Gastroesophageal sphincter (tissue), 4 donors: Measurements from ENCODE around the gene LIPT1. TPM values are rescaled to one million over a fixed set of nuclear protein-coding genes. Genes with fewer than 3 reads are reported as not detected.
A peak's percentile ranks its signal among the peaks of the same experiment; 100 is the strongest.

ENCODE experiments used
- ATAC-seq: fragments of 150-250 bp; one replicate; pipeline ENCODE4 v1.9.1; 2016; ENCODE audit warnings: mild to moderate bottlenecking, moderate library complexity
- H3K27ac ChIP-seq, 4 donors: fragments of 200-600 bp; sonication (generic) in 3 of 4; 1 replicate in 3 of 4; 2 replicates in 1 of 4; pipeline ENCODE4 v1.5.1; 2016 to 2019
- H3K27me3 ChIP-seq: fragments of 200-600 bp; sonication (generic); one replicate; pipeline ENCODE4 v1.5.1; 2019
- H3K36me3 ChIP-seq, 2 donors: fragments of 200-600 bp; sonication (generic); one replicate each; pipeline ENCODE4 v1.5.1; 2019; ENCODE audit warnings: control low read depth in 1 of 2
- H3K4me1 ChIP-seq, 3 donors: fragments of 200-600 bp; sonication (generic); 1 replicate in 2 of 3; 2 replicates in 1 of 3; pipeline ENCODE4 v1.5.1; 2016 to 2019; ENCODE audit warnings: control low read depth in 2 of 3
- H3K4me3 ChIP-seq, 2 donors: fragments of 200-600 bp; sonication (generic); one replicate each; pipeline ENCODE4 v1.5.1; 2019; ENCODE audit warnings: mild to moderate bottlenecking in 1 of 2, moderate library complexity in 1 of 2
- H3K9me3 ChIP-seq, 3 donors: fragments of 200-600 bp; sonication (generic); one replicate each; pipeline ENCODE4 v1.5.1; 2017 to 2019; ENCODE audit warnings: control low read depth in 2 of 3
- EP300 ChIP-seq: sonication (generic); formaldehyde crosslinking; IDR thresholded peaks from one replicate; pipeline ENCODE4 v1.6.1; 2017; ENCODE audit warnings: antibody characterized with exemption, mild to moderate bottlenecking
- POLR2A ChIP-seq, 2 donors: fragments of 450-650 bp; IDR thresholded peaks; one replicate each; pipeline ENCODE4 v1.6.1; 2017; ENCODE audit warnings: antibody characterized with exemption in 2 of 2, mild to moderate bottlenecking in 2 of 2, moderate library complexity in 1 of 2
- POLR2AphosphoS5 ChIP-seq: sonication (generic); formaldehyde crosslinking; IDR thresholded peaks from one replicate; pipeline ENCODE4 v1.6.1; 2017; ENCODE audit warnings: antibody characterized with exemption
- WGBS, 2 donors: methylation state at CpG; one replicate each; pipeline ENCODE4 v1.1.5; 2018; ENCODE audit warnings: low coverage in 1 of 2; 5-methylcytosine and 5-hydroxymethylcytosine counted together
- total RNA-seq, 4 donors: library from RNA; depleted of rRNA; stranded (reverse); fragments of >200 nt; gene quantifications; one replicate each; pipeline ENCODE4 v1.1.0, GENCODE V29; 2016
- TF ChIP-seq, protein P1 (sequence below), 4 experiments: fragments of 200-600 bp in 2 of 4; fragments of 450-650 bp in 2 of 4; sonication (generic) in 1 of 4; IDR thresholded peaks; one replicate each; pipeline ENCODE4 v1.5.1; 2017 to 2019; ENCODE audit warnings: antibody characterized with exemption in 4 of 4, mild to moderate bottlenecking in 2 of 4, moderate library complexity in 2 of 4

LIPT1 gene
- total RNA-seq, 4 donors from 2014 or later, result 3.1 to 11.9 (median 5.6) TPM

DNA sequence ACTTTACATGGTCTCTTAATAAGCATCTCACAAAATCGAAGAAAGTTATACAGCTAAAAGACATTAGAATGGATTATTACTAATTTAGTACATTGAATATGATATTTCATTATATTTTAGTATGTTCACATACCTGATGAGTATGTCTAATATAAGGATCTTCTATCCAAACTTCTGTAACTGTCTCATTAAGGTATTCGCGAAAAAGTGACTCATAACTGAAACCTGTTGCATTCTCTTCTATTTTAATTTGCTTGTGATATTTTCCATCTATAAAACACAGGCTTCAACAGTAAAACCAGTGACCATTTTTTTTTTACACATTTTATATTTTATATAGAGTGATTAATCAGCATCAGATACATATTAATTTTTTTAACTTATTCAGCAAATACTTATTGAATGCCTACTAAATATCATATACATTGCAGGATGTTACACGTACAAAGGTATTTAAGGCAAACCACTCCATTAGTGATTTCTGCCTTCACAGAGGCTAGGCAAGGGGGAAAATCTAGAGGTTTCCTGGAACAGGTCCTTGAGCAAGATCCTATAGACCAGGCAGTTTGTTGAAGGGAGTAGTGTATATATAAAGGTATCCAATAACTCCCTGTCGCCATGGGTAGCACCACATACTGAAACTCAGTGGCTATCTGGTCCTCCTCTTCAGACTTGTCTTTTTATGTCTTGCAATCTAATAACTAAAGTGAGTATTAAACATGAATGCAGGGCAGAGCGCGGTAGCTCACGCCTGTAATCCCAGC, 16.8 kb downstream of the LIPT1 start:
- Histone ChIP-seq H3K27ac (no peak overlapping the region), H3K9me3 (no peaks in the 10 kb centered on the region), H3K4me1 (peaks cover 0 to 4% (median 0%) of the 10 kb centered on the region in 3 donors), H3K36me3 (peaks cover 4 to 63% of the 10 kb centered on the region in 2 donors), H3K4me3 (no peak overlapping the region), H3K27me3 (no peaks in the 10 kb centered on the region)
- WGBS, 2 donors, result 90 to 93% methylated on average over 7 to 8 of the region's 8 CpGs
- TF ChIP-seq POLR2AphosphoS5 (no peak), EP300 (no peak), POLR2A (IDR thresholded peaks at IDR 0.05) (no peak)
- TF ChIP-seq, protein P1, sequence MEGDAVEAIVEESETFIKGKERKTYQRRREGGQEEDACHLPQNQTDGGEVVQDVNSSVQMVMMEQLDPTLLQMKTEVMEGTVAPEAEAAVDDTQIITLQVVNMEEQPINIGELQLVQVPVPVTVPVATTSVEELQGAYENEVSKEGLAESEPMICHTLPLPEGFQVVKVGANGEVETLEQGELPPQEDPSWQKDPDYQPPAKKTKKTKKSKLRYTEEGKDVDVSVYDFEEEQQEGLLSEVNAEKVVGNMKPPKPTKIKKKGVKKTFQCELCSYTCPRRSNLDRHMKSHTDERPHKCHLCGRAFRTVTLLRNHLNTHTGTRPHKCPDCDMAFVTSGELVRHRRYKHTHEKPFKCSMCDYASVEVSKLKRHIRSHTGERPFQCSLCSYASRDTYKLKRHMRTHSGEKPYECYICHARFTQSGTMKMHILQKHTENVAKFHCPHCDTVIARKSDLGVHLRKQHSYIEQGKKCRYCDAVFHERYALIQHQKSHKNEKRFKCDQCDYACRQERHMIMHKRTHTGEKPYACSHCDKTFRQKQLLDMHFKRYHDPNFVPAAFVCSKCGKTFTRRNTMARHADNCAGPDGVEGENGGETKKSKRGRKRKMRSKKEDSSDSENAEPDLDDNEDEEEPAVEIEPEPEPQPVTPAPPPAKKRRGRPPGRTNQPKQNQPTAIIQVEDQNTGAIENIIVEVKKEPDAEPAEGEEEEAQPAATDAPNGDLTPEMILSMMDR (IDR thresholded peaks at IDR 0.05), result no peak
- ATAC-seq, result no peak

- peak; percentile 30 to 40 for TF ChIP-seq POLR2A (IDR thresholded peaks at IDR 0.05)
- peak; percentile 76 for TF ChIP-seq POLR2AphosphoS5
- TF ChIP-seq, protein P1 (IDR thresholded peaks at IDR 0.05), result no peak
- peak within 1 kb of the TSS; percentile 62 to 81 (median 78) for H3K27ac ChIP-seq
- H3K9me3 ChIP-seq, result no peaks in the 10 kb centered on the region
- WGBS, 2 donors, result 0 to 1% methylated on average over 13 to 15 of the region's 39 CpGs
- no peaks in the 10 kb centered on the region for H3K36me3 ChIP-seq
- ATAC-seq, result peak; percentile 96
- H3K4me1 ChIP-seq, result peaks cover 0 to 57% (median 25%) of the 10 kb centered on the region in 3 donors
- H3K27me3 ChIP-seq, result no peaks in the 10 kb centered on the region
- peak within 1 kb of the TSS; percentile 87 to 92 for H3K4me3 ChIP-seq
Observed at GRCh38 chr2:99180755-99181623, 26.2 kb downstream of the LIPT1 start, which contains the start of the genes MITD1 and MRPL30. TSS of gene MITD1 (minus strand) at chr2:99181058. CDS start at chr2:99180981, 77 bp downstream. TSS of gene MRPL30 (plus strand) at chr2:99181184. CDS start at chr2:99186204, 5,020 bp downstream.

- Histone ChIP-seq H3K4me3 (peak overlapping the region; percentile 87 to 92), H3K4me1 (peaks cover 0 to 53% (median 25%) of the 10 kb centered on the region in 3 donors), H3K27ac (peak overlapping the region in 3 of 4 donors; percentile 62 to 81 (median 78)), H3K27me3 (no peaks in the 10 kb centered on the region), H3K9me3 (no peaks in the 10 kb centered on the region), H3K36me3 (no peaks in the 10 kb centered on the region)
- TF ChIP-seq EP300, result no peak
- 0% methylated on average over 4 of the region's 4 CpGs for WGBS, 2 donors
- no peak for ATAC-seq
Observed at GRCh38 chr2:99181624-99182000, 26.8 kb downstream of the LIPT1 start.

DNA sequence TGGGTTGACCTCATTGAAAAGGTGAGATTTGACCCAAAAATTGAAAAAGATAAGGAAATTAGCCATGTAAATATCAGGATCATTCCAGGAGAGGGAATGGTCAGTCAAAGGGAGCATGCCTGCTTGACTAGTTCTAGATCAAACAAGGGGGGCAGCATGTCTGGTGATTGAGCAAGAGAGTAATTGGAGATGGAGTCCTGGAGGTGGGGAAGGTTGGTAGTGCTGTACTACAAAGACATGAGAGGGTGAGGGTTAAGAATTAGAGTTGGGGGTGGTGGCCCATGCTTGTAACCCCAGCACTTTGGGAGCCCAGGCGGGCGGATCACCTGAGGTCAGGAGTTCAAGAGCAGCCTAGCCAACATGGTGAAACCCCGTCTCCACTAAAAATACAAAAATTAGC, 28.3 kb downstream of the LIPT1 start:
- WGBS, 2 donors, result 85 to 100% methylated on average over 1 to 3 of the region's 3 CpGs
- Histone ChIP-seq H3K27me3 (no peaks in the 10 kb centered on the region), H3K4me1 (peaks cover 0 to 51% (median 25%) of the 10 kb centered on the region in 3 donors), H3K27ac (no peak overlapping the region), H3K36me3 (peaks cover 0 to 11% of the 10 kb centered on the region in 2 donors), H3K9me3 (no peaks in the 10 kb centered on the region), H3K4me3 (no peak overlapping the region)
- TF ChIP-seq EP300 (no peak), POLR2A (IDR thresholded peaks at IDR 0.05) (no peak), POLR2AphosphoS5 (no peak)
- TF ChIP-seq, protein P1 (IDR thresholded peaks at IDR 0.05), result no peak
- no peak for ATAC-seq

DNA sequence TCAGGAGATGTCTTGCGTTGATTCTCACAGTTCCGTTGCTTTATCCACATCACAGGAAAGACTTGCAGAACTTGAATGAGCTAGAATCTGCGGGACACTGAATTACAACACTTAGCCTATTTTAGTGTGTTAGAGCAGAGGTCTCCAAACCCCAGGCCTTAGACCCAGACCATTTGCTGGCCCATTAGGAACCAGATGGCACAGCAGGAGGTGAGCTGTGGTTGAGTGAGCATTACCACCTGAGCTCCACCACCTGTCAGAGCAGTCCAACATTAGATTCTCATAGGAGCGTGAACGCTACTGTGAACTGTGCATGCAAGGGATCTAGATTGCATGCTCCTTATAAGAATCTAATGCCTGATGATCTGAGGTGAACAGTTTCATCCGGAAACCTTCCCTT, 30.0 kb downstream of the LIPT1 start:
- H3K36me3 ChIP-seq, result peaks cover 0 to 27% of the 10 kb centered on the region in 2 donors
- H3K4me1 ChIP-seq, result peaks cover 0 to 36% (median 13%) of the 10 kb centered on the region in 3 donors
- TF ChIP-seq, protein P1 (IDR thresholded peaks at IDR 0.05), result no peak
- no peak for TF ChIP-seq POLR2A (IDR thresholded peaks at IDR 0.05)
- no peak for TF ChIP-seq POLR2AphosphoS5
- TF ChIP-seq EP300, result no peak
- no peaks in the 10 kb centered on the region for H3K9me3 ChIP-seq
- no peak overlapping the region for H3K4me3 ChIP-seq
- WGBS, 2 donors, result 55 to 98% methylated on average over 4 to 5 of the region's 6 CpGs
- ATAC-seq, result no peak
- H3K27me3 ChIP-seq, result no peaks in the 10 kb centered on the region
- no peak overlapping the region for H3K27ac ChIP-seq
